Mammary epithelial cell (primary cell): ENCODE data around the gene HYI.

Experiments used
- CTCF ChIP-seq, 2 donors: IDR thresholded peaks in 1 of 2; conservative IDR thresholded peaks in 1 of 2; 2 replicates each; pipeline ENCODE4 v1.5.1; 2011 to 2012; ENCODE audit warnings: inconsistent platforms in 2 of 2, low read length in 2 of 2, mild to moderate bottlenecking in 2 of 2, control low read depth in 1 of 2, low read depth in 1 of 2; ENCODE audit not compliant: insufficient read depth in 1 of 2; ENCODE audit errors: extremely low read depth in 1 of 2
- EZH2 ChIP-seq: IDR thresholded peaks from 2 replicates; pipeline ENCODE4 v1.6.1; 2012; ENCODE audit warnings: low read length, inconsistent platforms, borderline replicate concordance

GRCh38 chr1:43442756-43443155 lies 11.0 kb downstream of the HYI start:
- no peak for TF ChIP-seq CTCF (conservative IDR thresholded peaks at IDR 0.05 in 1 of 2, IDR thresholded peaks at IDR 0.05 in 1 of 2; ENCODE audit: extremely low read depth in 1 of 2, insufficient read depth in 1 of 2, low read depth in 1 of 2, low read length in 2 of 2)
- no peak for TF ChIP-seq EZH2
